Upper lobe of right lung (tissue), 1 donor: ENCODE data around the gene CDHR4. TPM values are rescaled to one million over a fixed set of nuclear protein-coding genes. Genes with fewer than 3 reads are reported as not detected.

Experiments used
- ATAC-seq: fragments of 200-7000 bp; cut with Tn5 transposase; one replicate; pipeline ENCODE4 v1.9.1; 2020; ENCODE audit warnings: mild to moderate bottlenecking, moderate library complexity
- DNase-seq: peaks from one replicate; pipeline ENCODE4 v3.0.0-alpha.2; 2020
- H3K27ac ChIP-seq: fragments of 200-600 bp; one replicate; pipeline ENCODE4 v1.8.0; 2022
- H3K27me3 ChIP-seq: fragments of 200-600 bp; one replicate; pipeline ENCODE4 v1.8.0; 2022; ENCODE audit warnings: mild to moderate bottlenecking
- H3K36me3 ChIP-seq: fragments of 200-600 bp; one replicate; pipeline ENCODE4 v1.8.0; 2022
- H3K4me1 ChIP-seq: fragments of 200-600 bp; one replicate; pipeline ENCODE4 v1.8.0; 2022
- H3K4me3 ChIP-seq: fragments of 200-600 bp; one replicate; pipeline ENCODE4 v1.8.0; 2022; ENCODE audit warnings: mild to moderate bottlenecking
- H3K9me3 ChIP-seq: fragments of 200-600 bp; one replicate; pipeline ENCODE4 v1.8.0; 2022
- intact Hi-C: fragments of 100-400 bp; cut with DNase I; formaldehyde crosslinking; loops from one replicate; pipeline ENCODE4 v1.11.0; 2022
- total RNA-seq: library from RNA; stranded (reverse); fragmentation: NEBNext Ultra II Directional; extraction: Animal tissue kit (Norgen Biotek cat#: 25700); gene quantifications from one replicate; pipeline ENCODE4 v1.2.1, GENCODE V29; 2021
- TF ChIP-seq, protein P1 (sequence below): fragments of 200-600 bp; IDR thresholded peaks from one replicate; pipeline ENCODE4 v1.8.0; 2022; ENCODE audit warnings: antibody characterized with exemption
- donor health status: DM: no; HTN: yes; CAD: no; lungs with severe emphysema.

The CDHR4 gene
- total RNA-seq, 1 donor from 2014 or later = not detected

DNA sequence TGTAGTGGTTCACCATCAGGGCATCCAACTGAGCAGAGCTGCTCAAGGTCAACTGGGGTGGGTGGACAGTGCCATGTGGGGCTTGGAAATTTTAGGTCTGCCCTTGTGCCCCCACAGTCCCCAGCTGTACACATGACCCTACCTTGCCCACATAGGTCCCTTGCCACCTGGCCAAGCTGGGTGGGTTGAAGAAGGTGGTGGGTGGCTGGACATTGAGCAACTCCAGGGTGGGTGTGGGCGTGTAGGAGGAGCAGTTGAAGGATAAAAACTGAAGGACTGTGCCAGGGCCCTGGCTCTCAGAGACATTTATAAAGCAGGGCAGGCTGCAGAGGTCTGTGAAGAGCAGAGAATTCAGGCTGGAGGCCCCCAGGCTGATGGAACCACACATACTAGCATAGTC is 568 bp downstream of the CDHR4 start:
- H3K27ac ChIP-seq = no peak overlapping the region
- TF ChIP-seq, protein P1, sequence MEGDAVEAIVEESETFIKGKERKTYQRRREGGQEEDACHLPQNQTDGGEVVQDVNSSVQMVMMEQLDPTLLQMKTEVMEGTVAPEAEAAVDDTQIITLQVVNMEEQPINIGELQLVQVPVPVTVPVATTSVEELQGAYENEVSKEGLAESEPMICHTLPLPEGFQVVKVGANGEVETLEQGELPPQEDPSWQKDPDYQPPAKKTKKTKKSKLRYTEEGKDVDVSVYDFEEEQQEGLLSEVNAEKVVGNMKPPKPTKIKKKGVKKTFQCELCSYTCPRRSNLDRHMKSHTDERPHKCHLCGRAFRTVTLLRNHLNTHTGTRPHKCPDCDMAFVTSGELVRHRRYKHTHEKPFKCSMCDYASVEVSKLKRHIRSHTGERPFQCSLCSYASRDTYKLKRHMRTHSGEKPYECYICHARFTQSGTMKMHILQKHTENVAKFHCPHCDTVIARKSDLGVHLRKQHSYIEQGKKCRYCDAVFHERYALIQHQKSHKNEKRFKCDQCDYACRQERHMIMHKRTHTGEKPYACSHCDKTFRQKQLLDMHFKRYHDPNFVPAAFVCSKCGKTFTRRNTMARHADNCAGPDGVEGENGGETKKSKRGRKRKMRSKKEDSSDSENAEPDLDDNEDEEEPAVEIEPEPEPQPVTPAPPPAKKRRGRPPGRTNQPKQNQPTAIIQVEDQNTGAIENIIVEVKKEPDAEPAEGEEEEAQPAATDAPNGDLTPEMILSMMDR = no peak

DNA sequence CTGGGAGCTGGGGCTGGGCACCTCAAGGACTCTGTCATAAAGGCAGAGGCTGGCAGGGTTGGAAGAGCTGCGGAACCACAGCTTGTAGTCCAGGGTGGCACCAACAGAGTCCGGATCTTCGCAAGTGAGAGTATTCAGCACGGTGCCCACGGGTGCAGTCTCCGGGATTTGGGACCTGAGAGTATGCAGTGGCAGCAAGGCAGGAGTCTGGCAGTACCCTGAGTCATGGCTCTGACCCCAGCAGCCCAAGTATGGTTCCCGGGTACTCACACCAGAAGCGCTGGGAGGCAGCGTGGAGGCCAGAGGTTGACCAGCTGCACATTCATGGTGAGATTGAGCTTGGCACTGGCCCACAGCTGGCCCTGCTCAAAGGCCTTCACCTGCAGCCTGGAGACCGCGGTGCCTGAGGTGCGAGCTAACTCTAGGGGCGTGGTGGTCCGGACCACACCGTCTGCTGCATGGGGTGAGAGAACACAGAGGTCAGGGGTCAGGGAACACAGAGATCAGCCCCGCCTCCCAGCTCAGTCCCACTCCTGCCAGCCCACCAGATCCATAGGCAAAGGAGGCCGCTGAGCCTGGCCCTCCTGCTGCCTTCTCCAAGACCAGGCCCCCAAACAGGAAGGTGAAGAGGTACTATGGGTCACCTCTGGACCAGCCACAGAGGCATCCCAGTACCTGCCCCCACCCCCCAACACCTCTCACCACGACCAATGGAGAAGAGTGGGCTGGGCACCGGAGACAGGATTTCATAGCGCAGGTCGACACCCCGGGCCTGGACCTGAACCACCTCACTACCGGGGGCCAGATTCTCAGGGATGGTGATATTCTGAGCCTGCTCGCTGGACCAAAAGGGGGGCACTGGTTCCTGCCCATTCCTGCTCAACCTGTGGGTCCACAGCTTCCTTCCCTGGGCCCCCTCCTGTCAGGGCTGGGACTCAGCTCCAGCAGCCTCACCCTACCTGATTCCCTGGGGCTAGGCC is 4.5 kb downstream of the CDHR4 start:
- H3K27me3 ChIP-seq = no peaks in the 10 kb centered on the region
- ATAC-seq (no peak), DNase-seq (no peak)
- no peaks in the 10 kb centered on the region for H3K36me3 ChIP-seq
- intact Hi-C loops = loop anchor here (10.0 kb wide), 1 partner anchor 120 kb away; no protein-coding TSS in a partner anchor
- no peaks in the 10 kb centered on the region for H3K4me1 ChIP-seq
- TF ChIP-seq, protein P1 = no peak
- H3K27ac ChIP-seq = no peak overlapping the region
- H3K4me3 ChIP-seq = no peak overlapping the region
- no peaks in the 10 kb centered on the region for H3K9me3 ChIP-seq

More for the DNA sequence above, 568 bp downstream of the CDHR4 start:
- ATAC-seq = no peak
- Histone ChIP-seq H3K4me3 (no peak overlapping the region), H3K36me3 (no peaks in the 10 kb centered on the region), H3K27me3 (no peaks in the 10 kb centered on the region), H3K9me3 (no peaks in the 10 kb centered on the region), H3K4me1 (peaks cover 4% of the 10 kb centered on the region)
- DNase-seq = no peak
- intact Hi-C loops = loop anchor here (10.0 kb wide), 1 partner anchor 116 kb away; no protein-coding TSS in a partner anchor

DNA sequence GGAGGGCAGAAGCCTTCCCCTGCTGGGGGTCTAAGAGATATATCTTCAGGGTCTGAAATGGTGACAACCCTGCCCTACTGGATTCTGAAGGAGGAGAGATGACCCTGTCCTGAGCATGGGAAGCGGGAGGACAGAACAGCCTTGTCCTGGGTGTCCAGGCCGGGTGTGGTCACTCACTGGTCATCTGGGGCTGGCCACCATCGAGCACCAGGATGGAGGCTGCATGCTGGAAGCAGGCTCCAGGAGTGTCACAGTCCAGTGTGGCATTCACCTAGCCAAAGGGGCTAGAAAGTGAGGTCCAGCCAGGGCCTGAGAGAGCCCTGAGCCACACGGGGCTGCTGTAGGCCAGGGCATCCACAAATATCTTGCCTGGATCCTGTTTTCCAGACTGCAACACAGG is 5.2 kb downstream of the CDHR4 start:
- ATAC-seq (no peak), DNase-seq (no peak)
- intact Hi-C loops = loop anchor here (10.0 kb wide), 1 partner anchor 120 kb away; no protein-coding TSS in a partner anchor
- Histone ChIP-seq H3K27me3 (no peaks in the 10 kb centered on the region), H3K9me3 (no peaks in the 10 kb centered on the region), H3K27ac (no peak overlapping the region), H3K4me3 (no peak overlapping the region), H3K4me1 (no peaks in the 10 kb centered on the region), H3K36me3 (no peaks in the 10 kb centered on the region)
- TF ChIP-seq, protein P1 = no peak

DNA sequence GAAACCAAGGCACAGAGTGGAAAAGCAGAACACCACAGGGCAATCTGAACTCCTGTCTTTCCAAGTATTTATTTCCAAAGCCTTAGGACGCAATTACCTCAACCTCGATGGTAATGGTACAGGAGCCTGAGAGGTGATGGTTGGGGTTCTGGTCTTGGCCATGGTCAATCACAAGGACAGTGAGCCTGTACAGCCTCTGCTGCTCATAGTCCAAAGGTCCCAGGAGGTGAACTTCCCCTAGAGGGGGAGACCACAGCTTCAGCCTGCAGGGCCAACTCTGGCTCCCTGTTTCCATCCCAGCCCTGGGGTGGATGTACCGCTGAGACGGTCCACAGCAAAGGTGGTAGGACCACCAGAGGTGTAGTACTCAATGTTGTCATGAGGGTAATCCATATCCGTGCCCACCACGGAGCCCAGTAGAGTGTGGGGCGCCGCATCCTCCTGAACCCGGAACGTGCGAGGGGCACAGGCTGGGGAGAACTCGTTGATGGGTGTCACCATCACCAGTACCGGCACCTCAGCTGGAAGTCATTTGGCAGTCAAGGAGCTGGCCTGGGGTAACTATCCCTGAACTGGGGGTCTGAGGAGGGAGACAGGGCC is 6.1 kb downstream of the CDHR4 start:
- Histone ChIP-seq H3K36me3 (no peaks in the 10 kb centered on the region), H3K27me3 (no peaks in the 10 kb centered on the region), H3K4me1 (no peaks in the 10 kb centered on the region), H3K4me3 (no peak overlapping the region), H3K9me3 (no peaks in the 10 kb centered on the region), H3K27ac (no peak overlapping the region)
- TF ChIP-seq, protein P1 = no peak
- intact Hi-C loops = loop anchor here (10.0 kb wide), 1 partner anchor 121 kb away; no protein-coding TSS in a partner anchor
- no peak for DNase-seq
- ATAC-seq = no peak

DNA sequence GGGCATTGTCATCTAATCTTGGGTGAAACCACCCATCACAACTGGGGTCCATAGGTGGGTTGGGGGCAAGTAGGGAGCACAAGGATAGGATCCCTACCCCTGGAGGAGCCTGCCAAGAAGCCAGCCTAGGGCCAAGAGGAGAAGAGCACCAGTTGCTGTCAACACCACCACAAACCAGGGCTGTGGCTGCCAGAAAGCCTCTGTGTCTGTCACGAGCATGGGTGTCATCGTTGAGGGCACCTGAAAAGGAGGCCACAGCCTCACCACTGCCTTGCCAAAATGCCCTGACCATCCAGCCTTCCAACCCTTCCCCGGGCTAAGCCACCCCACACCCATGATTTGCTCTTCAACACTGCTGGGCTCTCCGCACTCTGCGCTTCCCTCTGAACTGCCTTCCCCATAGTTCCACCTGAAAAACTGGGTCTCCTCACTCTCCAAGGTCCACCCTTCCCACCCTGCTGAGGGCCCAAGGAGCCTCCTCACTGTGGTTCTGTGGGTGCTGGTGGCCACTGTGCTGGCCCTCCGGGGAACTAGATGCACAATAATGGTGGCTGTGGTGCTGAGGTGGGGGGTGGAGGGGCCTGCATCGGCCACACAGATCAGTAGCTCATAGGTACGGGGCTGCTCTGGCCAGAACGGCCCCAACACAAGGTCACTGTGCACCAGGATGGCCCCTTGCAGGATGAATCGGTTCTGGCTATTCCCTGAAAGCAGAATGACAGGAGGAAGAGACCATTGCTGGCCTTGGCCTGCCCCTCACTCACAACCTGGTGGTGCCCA is 7.1 kb downstream of the CDHR4 start:
- Histone ChIP-seq H3K9me3 (no peaks in the 10 kb centered on the region), H3K36me3 (no peaks in the 10 kb centered on the region), H3K27ac (no peak overlapping the region), H3K4me3 (no peak overlapping the region), H3K4me1 (no peaks in the 10 kb centered on the region), H3K27me3 (no peaks in the 10 kb centered on the region)
- ATAC-seq = no peak
- TF ChIP-seq, protein P1 = no peak
- peak; percentile 48 for DNase-seq
- intact Hi-C loops = loop anchor here (10.0 kb wide), 1 partner anchor 122 kb away; no protein-coding TSS in a partner anchor
